Measurements from ENCODE around the gene RBPJL.

The RBPJL gene

GRCh38 chr20:45293041-45294002 is 13.3 kb upstream of the RBPJL start:
- DNase-seq (ENCODE audit: insufficient read length, low spot score), result peak; percentile 86
- FAIRE-seq, result no peak

GRCh38 chr20:45294003-45294368 is 12.7 kb upstream of the RBPJL start:
- FAIRE-seq, result no peak
- no peak for DNase-seq (ENCODE audit: insufficient read length, low spot score)

DNA sequence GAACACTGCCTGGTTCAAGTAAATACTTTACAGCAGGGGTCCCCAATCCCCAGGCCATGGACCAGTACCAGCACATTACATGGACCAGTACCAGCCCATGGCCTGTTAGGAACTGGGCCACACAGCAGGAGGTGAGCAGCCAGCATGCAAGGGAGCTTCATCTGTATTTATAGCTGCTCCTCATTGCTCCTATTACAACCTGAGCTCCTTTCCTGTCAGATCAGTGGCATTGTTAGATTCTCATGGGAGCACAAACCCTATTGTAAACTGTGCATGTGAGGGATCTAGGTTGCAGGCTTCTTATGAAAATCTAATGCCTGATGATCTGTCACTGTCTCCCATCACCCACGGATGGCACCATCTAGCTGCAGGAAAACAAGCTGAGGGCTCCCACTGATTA is 12.0 kb upstream of the RBPJL start:
- DNase-seq (ENCODE audit: insufficient read length, low spot score) (no peak), FAIRE-seq (no peak)

- FAIRE-seq (no peak), DNase-seq (ENCODE audit: insufficient read length, low spot score) (no peak)
Measured at GRCh38 chr20:45297786-45298497, 8.7 kb upstream of the RBPJL start.

GRCh38 chr20:45299786-45300185 is 6.9 kb upstream of the RBPJL start:
- FAIRE-seq (no peak), DNase-seq (ENCODE audit: insufficient read length, low spot score) (no peak)

- peak; percentile 21 for FAIRE-seq
- DNase-seq (ENCODE audit: insufficient read length, low spot score), result peak; percentile 60
Measured at GRCh38 chr20:45300961-45301360, 5.7 kb upstream of the RBPJL start.

- FAIRE-seq (no peak), DNase-seq (ENCODE audit: insufficient read length, low spot score) (no peak)
Measured at GRCh38 chr20:45301824-45302271, 4.8 kb upstream of the RBPJL start.

DNA sequence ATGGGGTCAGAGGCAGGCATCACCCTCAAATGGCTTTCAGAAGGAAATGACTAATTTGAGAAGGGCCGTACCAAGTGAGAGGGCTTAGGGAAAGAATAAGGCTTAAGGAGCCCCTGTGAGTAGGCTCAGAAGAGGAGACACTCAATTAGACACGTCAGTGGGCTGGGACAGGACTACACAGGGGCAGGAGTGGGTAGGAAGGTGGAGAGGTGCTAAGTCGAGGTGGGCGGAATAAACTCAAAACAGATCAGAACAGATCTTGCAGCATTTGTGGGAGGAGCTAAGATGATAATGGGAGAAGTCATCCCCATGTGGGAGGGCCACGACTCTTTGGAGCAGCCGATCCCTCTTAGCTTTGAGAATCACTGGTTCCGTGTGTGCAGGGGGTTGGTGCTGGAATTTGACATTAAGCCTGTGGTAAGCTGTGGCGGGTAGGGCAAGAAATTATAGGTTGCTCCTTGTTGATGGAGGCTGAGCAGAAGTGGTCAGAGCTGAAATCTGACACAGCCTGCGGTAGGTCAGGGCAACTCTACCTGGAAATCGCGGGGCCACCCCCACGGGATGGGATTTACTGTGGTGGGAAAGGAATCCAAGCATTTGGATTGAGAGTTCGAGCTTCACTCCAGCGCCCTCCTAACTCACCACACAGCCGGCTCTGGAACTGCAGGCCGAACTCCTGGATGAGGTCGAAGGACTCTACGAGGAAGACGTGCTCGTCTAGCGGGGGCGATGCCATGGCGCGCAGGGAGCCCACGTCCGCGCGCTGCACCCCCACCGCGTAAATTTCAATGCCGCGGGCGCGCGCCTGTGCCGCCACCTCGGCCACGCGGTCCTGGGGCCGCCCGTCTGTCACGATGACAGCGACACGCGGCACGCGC is 2.8 kb upstream of the RBPJL start:
- FAIRE-seq, result no peak
- DNase-seq (ENCODE audit: insufficient read length, low spot score), result no peak

DNA sequence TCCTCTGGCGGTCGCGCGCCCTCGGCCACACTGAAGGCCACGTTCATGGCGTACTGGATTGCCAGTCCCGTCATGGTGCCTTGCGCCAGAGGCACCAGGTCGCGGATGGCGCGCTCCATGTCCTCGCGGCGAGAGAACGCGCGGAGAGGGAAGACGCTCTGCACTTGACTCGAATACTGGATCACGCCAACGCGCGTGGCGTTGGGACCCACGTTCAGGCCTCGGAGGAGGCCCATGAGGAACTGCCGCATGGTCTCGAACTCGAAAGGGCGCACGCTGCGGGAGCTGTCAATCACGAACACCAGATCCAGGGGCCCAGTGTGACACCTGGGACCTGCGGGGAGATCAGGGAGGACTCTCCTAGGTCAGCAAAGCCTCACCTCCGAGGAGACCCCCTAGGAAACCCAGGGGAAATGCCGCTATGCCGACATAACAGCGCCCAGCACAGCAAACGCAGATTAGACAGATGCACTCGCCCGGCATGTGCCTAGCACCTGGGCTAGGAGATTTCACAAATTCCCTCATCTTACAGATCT is 2.1 kb upstream of the RBPJL start:
- FAIRE-seq (no peak), DNase-seq (ENCODE audit: insufficient read length, low spot score) (no peak)

- FAIRE-seq, result no peak
- DNase-seq (ENCODE audit: insufficient read length, low spot score), result no peak
Measured at GRCh38 chr20:45305262-45305661, 1.4 kb upstream of the RBPJL start.

DNA sequence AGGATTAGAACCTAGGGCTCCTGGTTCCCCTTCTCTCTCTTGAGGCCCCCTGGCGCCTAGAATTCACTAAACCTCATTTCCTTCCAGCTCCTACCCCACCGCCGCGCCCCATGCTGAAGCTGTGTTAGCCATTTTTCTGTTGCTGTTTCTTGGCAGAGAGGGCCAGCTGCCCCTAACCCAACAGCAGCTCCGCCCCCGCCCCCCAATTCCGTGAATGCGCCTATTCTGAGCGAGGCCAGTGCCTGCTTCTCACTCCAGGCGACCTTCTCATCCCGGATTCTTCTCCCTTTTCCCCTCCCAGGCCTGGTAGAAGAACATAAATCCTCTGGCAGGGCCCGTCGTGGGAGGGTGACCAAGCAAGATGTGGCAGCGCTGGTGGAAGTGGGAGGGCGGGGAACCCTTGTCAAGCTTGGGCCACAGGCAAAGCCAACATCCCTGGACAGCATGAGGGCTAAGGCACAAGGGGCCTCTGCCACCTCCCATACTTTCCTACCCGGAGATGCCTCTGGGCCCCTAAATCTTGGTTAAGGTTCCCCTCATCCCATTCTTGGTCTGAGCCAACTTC is 518 bp downstream of the RBPJL start:
- FAIRE-seq (no peak), DNase-seq (ENCODE audit: insufficient read length, low spot score) (no peak)

DNA sequence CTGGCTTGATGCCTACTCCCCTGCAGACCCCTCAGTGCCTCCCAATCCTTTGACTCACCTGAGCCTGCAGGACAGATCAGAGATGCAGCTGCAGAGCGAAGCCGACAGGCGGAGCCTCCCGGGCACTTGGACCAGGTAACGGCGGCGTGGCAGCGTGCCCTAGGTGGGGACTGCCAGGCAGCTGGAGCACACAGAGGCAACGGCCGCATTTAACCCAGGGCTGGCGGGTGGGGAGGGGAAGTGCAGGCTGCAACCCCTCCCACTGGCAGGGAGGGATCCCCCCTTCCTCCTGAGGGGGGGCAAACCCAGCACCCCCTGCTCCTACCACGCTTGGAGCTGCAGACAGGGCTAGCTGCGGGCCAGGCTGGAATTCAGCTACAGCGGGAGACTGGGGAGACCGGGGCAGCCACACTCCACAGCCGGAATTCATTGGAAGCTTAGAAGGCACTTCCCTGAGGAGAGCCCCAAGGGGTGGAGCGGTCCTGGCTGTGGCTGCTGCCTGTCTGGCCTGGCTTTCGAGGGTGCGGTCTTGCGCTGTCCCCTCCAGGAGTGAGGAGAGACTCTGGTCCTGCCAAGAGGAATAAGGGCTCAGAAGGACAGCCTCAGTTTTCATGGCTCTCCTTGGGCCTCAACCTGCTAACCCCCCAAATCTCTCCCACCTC is 1.6 kb downstream of the RBPJL start, which contains the start of gene MATN4:
TSS of gene MATN4 (minus strand) at position 183 of the 662 bp plus-strand sequence. CDS start 2,717 bp downstream, outside the sequence.
- DNase-seq (ENCODE audit: insufficient read length, low spot score), result no peak
- no peak for FAIRE-seq

- DNase-seq (ENCODE audit: insufficient read length, low spot score) (no peak), FAIRE-seq (no peak)
Measured at GRCh38 chr20:45309075-45309474, 2.4 kb downstream of the RBPJL start.

DNA sequence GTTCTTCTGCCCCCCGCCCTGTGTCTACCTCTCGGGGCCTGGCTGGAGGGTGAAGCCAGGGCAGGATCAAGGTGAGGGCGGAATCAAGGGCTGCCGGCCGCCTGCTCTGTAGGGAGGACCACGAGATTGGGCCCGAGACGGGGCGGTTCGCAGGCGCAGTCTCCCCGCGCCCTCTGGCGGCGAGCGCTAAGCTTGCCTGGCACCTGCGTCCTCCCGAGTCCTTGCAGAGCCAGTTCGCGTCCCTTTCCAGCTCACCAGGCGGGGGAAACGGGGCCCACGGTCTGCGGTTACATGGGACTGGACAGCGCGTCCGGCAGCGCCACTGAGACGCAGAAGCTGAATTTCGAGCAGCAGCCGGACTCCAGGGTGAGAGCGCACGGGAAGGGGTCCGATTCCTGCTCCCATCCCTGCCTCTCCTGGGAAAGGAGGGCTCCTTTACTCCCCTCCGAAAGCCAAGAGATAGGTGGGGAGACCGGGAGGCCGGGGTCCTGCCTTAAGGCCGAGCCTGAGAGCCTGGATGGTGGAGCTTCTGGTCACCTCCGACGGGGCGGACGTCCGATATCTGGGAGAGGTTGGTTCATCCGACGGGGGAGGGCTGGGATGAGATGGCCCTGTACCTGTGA is 5.1 kb downstream of the RBPJL start:
- FAIRE-seq (peak; percentile 57), DNase-seq (ENCODE audit: insufficient read length, low spot score) (peak; percentile 80)

GRCh38 chr20:45312241-45312640 is 5.6 kb downstream of the RBPJL start:
- FAIRE-seq, result no peak
- no peak for DNase-seq (ENCODE audit: insufficient read length, low spot score)

- no peak for DNase-seq (ENCODE audit: insufficient read length, low spot score)
- FAIRE-seq, result no peak
Measured at GRCh38 chr20:45313065-45313695, 6.5 kb downstream of the RBPJL start.

GRCh38 chr20:45313943-45314342 is 7.3 kb downstream of the RBPJL start:
- FAIRE-seq (no peak), DNase-seq (ENCODE audit: insufficient read length, low spot score) (no peak)

GRCh38 chr20:45315672-45316071 is 9.0 kb downstream of the RBPJL start:
- no peak for DNase-seq (ENCODE audit: insufficient read length, low spot score)
- FAIRE-seq, result no peak

Data from GM19239 (cell line).